OCI-LY1 (cell line): ENCODE data around the gene LRFN2.

ENCODE experiments used
- H2AFZ ChIP-seq: fragments of 200-600 bp; sonication (generic), shearing (Covaris generic); 2 replicates; pipeline ENCODE4 v1.6.0; 2014; ENCODE audit warnings: antibody characterized with exemption, mild to moderate bottlenecking, low read length
- H3F3A ChIP-seq: fragments of 200-600 bp; sonication (generic), shearing (Covaris generic); 2 replicates; pipeline ENCODE4 v1.6.0; 2014; ENCODE audit warnings: mild to moderate bottlenecking, antibody characterized with exemption, low read length, moderate library complexity; ENCODE audit not compliant: insufficient read depth
- H3K27ac ChIP-seq: fragments of 200-600 bp; sonication (generic); 2 replicates; pipeline ENCODE4 v1.5.1; 2014; ENCODE audit warnings: low read length, mixed run types, mild to moderate bottlenecking, low read depth; ENCODE audit not compliant: poor library complexity, severe bottlenecking
- H3K27me3 ChIP-seq: fragments of 200-600 bp; sonication (generic); 2 replicates; pipeline ENCODE4 v1.6.0; 2014; ENCODE audit warnings: antibody characterized with exemption, mild to moderate bottlenecking, low read length, moderate library complexity; ENCODE audit not compliant: insufficient read depth
- H3K36me3 ChIP-seq: fragments of 200-600 bp; sonication (generic); 2 replicates; pipeline ENCODE4 v1.6.1; 2014; ENCODE audit warnings: mild to moderate bottlenecking, antibody characterized with exemption, low read length, moderate library complexity, mixed read lengths; ENCODE audit not compliant: insufficient read depth
- H3K4me1 ChIP-seq: fragments of 200-600 bp; sonication (generic); 2 replicates; pipeline ENCODE4 v1.5.1; 2014; ENCODE audit warnings: mild to moderate bottlenecking, low read length, moderate library complexity; ENCODE audit not compliant: insufficient read depth, severe bottlenecking
- H3K4me2 ChIP-seq: fragments of 200-600 bp; sonication (generic), shearing (Covaris generic); 2 replicates; pipeline ENCODE4 v1.6.1; 2014; ENCODE audit warnings: low read length
- H3K4me3 ChIP-seq: fragments of 200-600 bp; sonication (generic); 2 replicates; pipeline ENCODE4 v1.5.1; 2014; ENCODE audit warnings: low read length, low read depth, mild to moderate bottlenecking, mixed read lengths; ENCODE audit not compliant: poor library complexity, severe bottlenecking
- H3K79me2 ChIP-seq: fragments of 200-600 bp; shearing (Covaris generic); 2 replicates; pipeline ENCODE4 v1.6.1; 2016; ENCODE audit warnings: mixed run types, low read length, mixed read lengths; ENCODE audit not compliant: insufficient read depth
- H3K9ac ChIP-seq: fragments of 200-600 bp; sonication (generic), shearing (Covaris generic); 2 replicates; pipeline ENCODE4 v1.6.1; 2014; ENCODE audit warnings: mild to moderate bottlenecking, low read length, mixed read lengths
- H3K9me2 ChIP-seq: fragments of 200-600 bp; sonication (generic), shearing (Covaris generic); 2 replicates; pipeline ENCODE4 v1.6.1; 2014; ENCODE audit warnings: low read depth, mild to moderate bottlenecking, low read length, mixed read lengths
- H3K9me3 ChIP-seq: fragments of 200-600 bp; shearing (Covaris generic); 2 replicates; pipeline ENCODE4 v1.6.1; 2014; ENCODE audit warnings: low read length, mixed read lengths
- H4K20me1 ChIP-seq: fragments of 200-600 bp; sonication (generic), shearing (Covaris generic); 2 replicates; pipeline ENCODE4 v1.6.0; 2016; ENCODE audit warnings: mild to moderate bottlenecking, low read length; ENCODE audit not compliant: insufficient read depth
- EZH2 ChIP-seq: fragments of 200-600 bp; sonication (generic), shearing (Covaris generic); IDR thresholded peaks from 2 replicates; pipeline ENCODE4 v1.8.0; 2017; ENCODE audit warnings: borderline replicate concordance, mixed run types, mild to moderate bottlenecking, antibody characterized with exemption, low read length, moderate library complexity, mixed read lengths
- TF ChIP-seq, protein P1 (sequence below): fragments of 200-600 bp; sonication (generic), shearing (Covaris generic); IDR thresholded peaks from 2 replicates; pipeline ENCODE4 v1.5.1; 2017; ENCODE audit warnings: mild to moderate bottlenecking, antibody characterized with exemption, low read length, moderate library complexity, mixed read lengths

Gene LRFN2

DNA sequence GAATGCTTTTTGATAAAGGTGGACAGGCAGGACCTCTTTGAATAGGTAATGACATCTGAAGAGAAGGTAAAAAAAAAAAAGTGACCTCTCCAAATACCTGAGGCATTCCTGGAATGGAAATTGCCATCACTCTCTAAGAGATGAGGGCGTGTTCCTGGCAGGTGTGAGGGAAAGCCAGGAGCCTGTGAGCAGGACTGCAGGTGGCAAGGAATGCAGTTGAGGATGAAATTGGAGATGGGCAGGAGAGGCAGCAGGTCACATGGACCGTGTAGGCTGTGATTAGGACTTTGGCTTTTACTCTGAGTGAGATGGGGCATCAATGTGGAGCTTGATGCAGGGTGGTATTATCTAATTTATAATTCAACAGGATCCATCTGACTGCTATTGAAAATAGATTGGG is 227.4 kb downstream of the LRFN2 start:
- Histone ChIP-seq H2AFZ (no peak overlapping the region), H3K4me2 (no peak overlapping the region), H3K9ac (no peak overlapping the region), H3K4me3 (no peak overlapping the region), H4K20me1 (no peaks in the 10 kb centered on the region), H3K27ac (no peak overlapping the region), H3K9me3 (no peaks in the 10 kb centered on the region), H3K9me2 (no peaks in the 10 kb centered on the region), H3K27me3 (no peaks in the 10 kb centered on the region), H3F3A (no peaks in the 10 kb centered on the region), H3K36me3 (no peaks in the 10 kb centered on the region), H3K4me1 (no peaks in the 10 kb centered on the region), H3K79me2 (no peaks in the 10 kb centered on the region)
- TF ChIP-seq, protein P1, sequence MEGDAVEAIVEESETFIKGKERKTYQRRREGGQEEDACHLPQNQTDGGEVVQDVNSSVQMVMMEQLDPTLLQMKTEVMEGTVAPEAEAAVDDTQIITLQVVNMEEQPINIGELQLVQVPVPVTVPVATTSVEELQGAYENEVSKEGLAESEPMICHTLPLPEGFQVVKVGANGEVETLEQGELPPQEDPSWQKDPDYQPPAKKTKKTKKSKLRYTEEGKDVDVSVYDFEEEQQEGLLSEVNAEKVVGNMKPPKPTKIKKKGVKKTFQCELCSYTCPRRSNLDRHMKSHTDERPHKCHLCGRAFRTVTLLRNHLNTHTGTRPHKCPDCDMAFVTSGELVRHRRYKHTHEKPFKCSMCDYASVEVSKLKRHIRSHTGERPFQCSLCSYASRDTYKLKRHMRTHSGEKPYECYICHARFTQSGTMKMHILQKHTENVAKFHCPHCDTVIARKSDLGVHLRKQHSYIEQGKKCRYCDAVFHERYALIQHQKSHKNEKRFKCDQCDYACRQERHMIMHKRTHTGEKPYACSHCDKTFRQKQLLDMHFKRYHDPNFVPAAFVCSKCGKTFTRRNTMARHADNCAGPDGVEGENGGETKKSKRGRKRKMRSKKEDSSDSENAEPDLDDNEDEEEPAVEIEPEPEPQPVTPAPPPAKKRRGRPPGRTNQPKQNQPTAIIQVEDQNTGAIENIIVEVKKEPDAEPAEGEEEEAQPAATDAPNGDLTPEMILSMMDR, result no peak
- no peak for TF ChIP-seq EZH2

DNA sequence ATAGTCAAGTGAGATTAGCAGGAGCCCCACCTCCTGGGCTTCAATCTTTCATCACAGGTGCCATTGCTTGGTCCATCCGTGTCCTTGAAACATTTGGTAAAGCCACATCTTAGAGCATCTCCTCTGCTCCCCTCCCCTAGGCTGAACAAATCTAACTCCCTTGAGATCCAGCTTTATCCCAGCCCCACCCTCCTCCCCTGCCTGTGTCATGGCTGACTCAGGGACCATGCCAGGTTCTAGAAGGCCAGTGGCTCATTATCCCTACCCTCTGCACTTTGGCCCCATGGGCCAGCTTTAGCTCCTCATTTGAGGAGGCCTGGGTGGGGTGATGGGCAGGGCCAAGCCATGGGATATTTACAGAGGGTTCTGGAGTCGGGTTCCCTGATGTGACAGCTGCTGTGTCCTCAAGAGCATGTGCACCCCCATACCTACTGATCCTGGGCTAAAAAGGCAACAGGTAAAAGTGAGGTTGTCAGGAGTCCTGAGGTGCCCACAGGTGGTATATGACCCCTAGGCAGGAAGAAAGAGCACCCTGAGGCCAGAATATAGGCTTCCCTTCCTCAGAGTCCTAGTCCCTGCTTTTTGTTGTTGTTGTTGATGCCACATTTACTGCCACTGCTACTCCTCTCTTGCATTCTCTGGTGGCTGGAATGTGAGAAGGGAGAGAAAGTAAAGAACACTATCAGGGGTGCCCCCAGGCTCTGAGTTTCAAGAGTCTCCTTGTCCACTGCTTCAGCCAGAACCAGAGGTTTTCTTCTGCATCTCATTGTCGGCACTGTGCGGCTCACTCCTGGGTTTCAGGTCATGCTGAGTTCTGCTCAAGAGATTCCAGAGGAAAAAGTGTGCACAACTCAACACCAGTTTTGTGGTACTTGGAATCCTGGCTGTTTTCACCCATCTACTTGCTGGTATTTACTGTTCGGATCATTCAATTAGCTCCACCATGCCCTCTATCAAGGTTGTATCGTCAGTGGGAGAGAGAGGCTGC is 228.4 kb downstream of the LRFN2 start:
- Histone ChIP-seq H3K27me3 (no peaks in the 10 kb centered on the region), H3K36me3 (no peaks in the 10 kb centered on the region), H3K4me3 (no peak overlapping the region), H3K9me3 (no peaks in the 10 kb centered on the region), H2AFZ (no peak overlapping the region), H3K4me1 (no peaks in the 10 kb centered on the region), H4K20me1 (no peaks in the 10 kb centered on the region), H3K79me2 (no peaks in the 10 kb centered on the region), H3K27ac (no peak overlapping the region), H3K9me2 (no peaks in the 10 kb centered on the region), H3F3A (no peaks in the 10 kb centered on the region), H3K9ac (no peak overlapping the region), H3K4me2 (no peak overlapping the region)
- TF ChIP-seq EZH2, result no peak
- TF ChIP-seq, protein P1, result no peak

DNA sequence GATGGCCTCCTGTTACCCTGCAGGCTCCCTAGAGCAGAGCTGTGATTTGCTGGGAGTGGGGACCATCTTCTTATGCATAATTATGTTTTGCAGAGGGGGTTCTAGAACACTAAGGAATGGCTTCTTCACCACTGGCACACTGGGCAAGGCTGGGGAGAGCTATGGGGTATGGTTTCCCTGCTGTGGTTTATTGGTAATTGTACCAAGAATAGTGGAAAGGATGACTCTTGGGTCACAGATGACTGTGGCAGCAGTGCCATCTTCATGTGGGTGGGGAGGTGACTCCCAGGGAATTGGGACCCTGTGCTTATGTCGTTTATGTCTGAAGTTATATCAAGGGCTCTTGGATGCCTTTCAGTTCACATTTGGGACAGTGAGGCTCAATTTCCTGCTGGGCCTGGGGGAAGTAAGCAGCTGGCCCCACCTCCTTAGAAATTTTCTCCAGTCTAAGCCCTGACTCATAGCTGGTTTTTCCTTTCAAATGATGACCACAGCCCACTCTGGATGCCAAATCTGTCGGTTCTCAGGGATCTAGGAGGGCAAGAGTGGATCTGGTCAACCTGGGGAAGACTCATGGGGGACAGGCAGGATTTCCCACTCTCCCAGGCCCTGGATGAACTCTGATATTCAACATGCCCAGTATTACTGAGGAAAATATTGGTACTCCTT is 230.8 kb downstream of the LRFN2 start:
- H2AFZ ChIP-seq, result no peak overlapping the region
- H3K4me2 ChIP-seq, result no peak overlapping the region
- H3F3A ChIP-seq, result no peaks in the 10 kb centered on the region
- H4K20me1 ChIP-seq, result no peaks in the 10 kb centered on the region
- no peak overlapping the region for H3K9ac ChIP-seq
- no peaks in the 10 kb centered on the region for H3K9me3 ChIP-seq
- no peaks in the 10 kb centered on the region for H3K9me2 ChIP-seq
- H3K4me1 ChIP-seq, result no peaks in the 10 kb centered on the region
- H3K4me3 ChIP-seq, result no peak overlapping the region
- no peaks in the 10 kb centered on the region for H3K36me3 ChIP-seq
- TF ChIP-seq EZH2, result no peak
- TF ChIP-seq, protein P1, result no peak
- no peaks in the 10 kb centered on the region for H3K27me3 ChIP-seq
- H3K27ac ChIP-seq, result no peak overlapping the region
- no peaks in the 10 kb centered on the region for H3K79me2 ChIP-seq
